Measurements from ENCODE around the gene NEURL1. TPM values are rescaled to one million over a fixed set of nuclear protein-coding genes. Genes with fewer than 3 reads are reported as not detected.

The NEURL1 gene
- polyA plus RNA-seq, 3 donors = 3.0 to 17.2 (median 3.3) TPM

- intact Hi-C loops (cut with micrococcal nuclease) = no loop called here
- Mint-ChIP-seq H3K9me3 (no peaks in the 10 kb centered on the region), H3K27ac (no peak overlapping the region), H3K4me3 (no peak overlapping the region), H3K27me3 (ENCODE audit: low read depth in 3 of 3) (peaks cover 5 to 9% (median 7%) of the 10 kb centered on the region in 3 donors), H3K36me3 (no peaks in the 10 kb centered on the region), H3K4me1 (peaks cover 4% of the 10 kb centered on the region)
- no CpG with 5 or more reads among the region's 5 CpGs for WGBS (ENCODE audit: insufficient coverage)
- no peak overlapping the region for H2AFZ ChIP-seq (ENCODE audit: insufficient read depth, low read depth, low read length, poor library complexity, severe bottlenecking)
- H3K36me3 ChIP-seq (replicated peaks in 1 of 2; ENCODE audit: control insufficient read depth in 1 of 2, insufficient read depth in 2 of 2, low read length in 2 of 2) = no peaks in the 10 kb centered on the region
- H3K4me1 ChIP-seq (ENCODE audit: control insufficient read depth in 1 of 2, insufficient read depth in 2 of 2, low read length in 2 of 2) = no peaks in the 10 kb centered on the region
- H4K20me1 ChIP-seq (ENCODE audit: insufficient read depth, low read length) = peaks cover 3% of the 10 kb centered on the region
- no peak overlapping the region for H3K4me2 ChIP-seq (replicated peaks; ENCODE audit: extremely low read depth, low read length, poor library complexity, severe bottlenecking)
- no peak overlapping the region for H3K27ac ChIP-seq (ENCODE audit: low read depth in 1 of 2, low read length in 2 of 2)
- no peak for TF ChIP-seq CTCF (IDR thresholded peaks at IDR 0.05)
- no peaks in the 10 kb centered on the region for H3K9me3 ChIP-seq (replicated peaks in 1 of 2; ENCODE audit: control insufficient read depth in 1 of 2, insufficient read depth in 1 of 2, low read length in 2 of 2)
- H3K4me3 ChIP-seq (replicated peaks in 1 of 3; ENCODE audit: low read depth in 2 of 3, low read length in 3 of 3) = no peak overlapping the region
- H3K9ac ChIP-seq (ENCODE audit: insufficient read depth, low read length, poor library complexity, severe bottlenecking) = no peak overlapping the region
- no peaks in the 10 kb centered on the region for H3K27me3 ChIP-seq (ENCODE audit: control insufficient read depth in 2 of 2, insufficient read depth in 2 of 2, low read length in 2 of 2)
- DNase-seq = no peak
- H3K79me2 ChIP-seq (ENCODE audit: insufficient read depth, low read length) = no peaks in the 10 kb centered on the region
Measured at GRCh38 chr10:103568505-103568904, 75.0 kb downstream of the NEURL1 start.

- no peaks in the 10 kb centered on the region for H3K4me1 ChIP-seq (ENCODE audit: control insufficient read depth in 1 of 2, insufficient read depth in 2 of 2, low read length in 2 of 2)
- intact Hi-C loops (cut with micrococcal nuclease) = no loop called here
- H4K20me1 ChIP-seq (ENCODE audit: insufficient read depth, low read length) = no peaks in the 10 kb centered on the region
- no peak for DNase-seq
- no peak overlapping the region for H3K4me3 ChIP-seq (replicated peaks in 1 of 3; ENCODE audit: low read depth in 2 of 3, low read length in 3 of 3)
- no peak overlapping the region for H3K9ac ChIP-seq (ENCODE audit: insufficient read depth, low read length, poor library complexity, severe bottlenecking)
- H3K36me3 ChIP-seq (replicated peaks in 1 of 2; ENCODE audit: control insufficient read depth in 1 of 2, insufficient read depth in 2 of 2, low read length in 2 of 2) = no peaks in the 10 kb centered on the region
- Mint-ChIP-seq H3K4me3 (no peak overlapping the region), H3K9me3 (no peaks in the 10 kb centered on the region), H3K27ac (peak overlapping the region in 1 of 7 donors; percentile 2), H3K27me3 (ENCODE audit: low read depth in 3 of 3) (peaks cover 5 to 9% (median 7%) of the 10 kb centered on the region in 3 donors), H3K4me1 (peaks cover 4% of the 10 kb centered on the region), H3K36me3 (no peaks in the 10 kb centered on the region)
- no peaks in the 10 kb centered on the region for H3K27me3 ChIP-seq (ENCODE audit: control insufficient read depth in 2 of 2, insufficient read depth in 2 of 2, low read length in 2 of 2)
- no peak overlapping the region for H3K4me2 ChIP-seq (replicated peaks; ENCODE audit: extremely low read depth, low read length, poor library complexity, severe bottlenecking)
- no peak overlapping the region for H2AFZ ChIP-seq (ENCODE audit: insufficient read depth, low read depth, low read length, poor library complexity, severe bottlenecking)
- WGBS (ENCODE audit: insufficient coverage) = 80% methylated on average over 1 of the region's 5 CpGs
- no peaks in the 10 kb centered on the region for H3K9me3 ChIP-seq (replicated peaks in 1 of 2; ENCODE audit: control insufficient read depth in 1 of 2, insufficient read depth in 1 of 2, low read length in 2 of 2)
- TF ChIP-seq CTCF (IDR thresholded peaks at IDR 0.05) = no peak
- no peaks in the 10 kb centered on the region for H3K79me2 ChIP-seq (ENCODE audit: insufficient read depth, low read length)
- no peak overlapping the region for H3K27ac ChIP-seq (ENCODE audit: low read depth in 1 of 2, low read length in 2 of 2)
Measured at GRCh38 chr10:103569896-103570295, 76.4 kb downstream of the NEURL1 start.
